ENCODE data around the gene CBX6. TPM values are rescaled to one million over a fixed set of nuclear protein-coding genes. Genes with fewer than 3 reads are reported as not detected.
"Not testable (repeated sequence)": the region's sequence is repeated elsewhere in the genome, so short reads cannot be mapped to it uniquely, and the experiment has no call there.

Gene CBX6
- total RNA-seq, 2 experiments from 2014 or later = 162 to 166 TPM

DNA sequence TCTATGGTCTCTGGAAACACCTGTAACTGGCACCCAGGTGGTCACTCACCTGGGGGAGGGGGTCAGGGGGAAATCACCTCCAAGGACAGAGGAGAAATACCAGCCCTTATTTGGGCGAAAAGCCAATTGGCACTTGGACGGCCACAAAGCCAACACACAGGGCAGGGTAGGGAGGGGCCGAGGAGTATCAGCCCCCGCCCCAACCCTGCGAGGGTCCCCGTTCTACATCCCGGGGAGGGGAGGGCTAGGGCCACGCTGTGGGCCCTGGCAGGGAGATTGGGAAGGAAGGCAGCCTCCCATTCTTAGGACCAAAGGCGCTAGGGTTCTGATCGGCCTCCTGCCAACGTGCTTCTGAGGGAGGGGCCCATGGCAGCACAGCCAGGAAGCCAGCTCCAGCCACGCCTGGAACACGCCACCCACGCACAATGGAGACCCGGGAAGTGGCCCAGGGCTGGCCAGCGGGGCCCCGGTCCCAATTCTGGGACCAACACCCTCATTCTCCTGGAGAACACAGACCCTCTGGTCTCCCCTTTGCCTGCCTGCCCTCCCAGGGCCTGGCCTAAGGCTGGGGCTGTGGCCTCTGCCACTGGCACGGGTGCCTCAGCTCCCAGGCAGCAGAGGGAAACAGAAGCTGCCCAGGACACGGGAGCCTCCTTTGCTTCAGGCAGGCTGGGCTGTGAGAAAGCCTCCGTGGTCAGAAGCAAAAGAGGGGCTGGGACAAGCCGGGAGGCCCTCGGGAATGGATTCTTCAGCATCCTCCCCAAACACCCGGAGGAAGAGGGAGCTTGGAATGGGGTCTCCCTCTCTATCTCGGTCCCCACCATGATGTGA lies 7.4 kb downstream of the CBX6 start:
- CTCF ChIA-PET = interaction anchor here (0.9 kb wide), 1 partner anchor 109 kb away, joined by 3 read pairs; no protein-coding TSS in a partner anchor
- POLR2A ChIA-PET = interaction anchor here (0.6 to 2.0 kb wide), 2 partner anchors 13 to 41 kb away, joined by 3 to 4 read pairs; no protein-coding TSS in a partner anchor

GRCh38 chr22:38863531-38864131 lies 8.4 kb downstream of the CBX6 start:
- CTCF ChIA-PET = interaction anchor here (0.9 kb wide), 1 partner anchor 110 kb away, joined by 3 read pairs; no protein-coding TSS in a partner anchor
- POLR2A ChIA-PET = interaction anchor here (0.6 to 2.0 kb wide), 2 partner anchors 12 to 1237 kb away, joined by 3 to 4 read pairs; no protein-coding TSS in a partner anchor

- CTCF ChIA-PET = no interaction called here
- POLR2A ChIA-PET = interaction anchor here (2.0 kb wide), 1 partner anchor 11 kb away, joined by 4 read pairs; no protein-coding TSS in a partner anchor
Observed at GRCh38 chr22:38862375-38863329, 9.4 kb downstream of the CBX6 start.

DNA sequence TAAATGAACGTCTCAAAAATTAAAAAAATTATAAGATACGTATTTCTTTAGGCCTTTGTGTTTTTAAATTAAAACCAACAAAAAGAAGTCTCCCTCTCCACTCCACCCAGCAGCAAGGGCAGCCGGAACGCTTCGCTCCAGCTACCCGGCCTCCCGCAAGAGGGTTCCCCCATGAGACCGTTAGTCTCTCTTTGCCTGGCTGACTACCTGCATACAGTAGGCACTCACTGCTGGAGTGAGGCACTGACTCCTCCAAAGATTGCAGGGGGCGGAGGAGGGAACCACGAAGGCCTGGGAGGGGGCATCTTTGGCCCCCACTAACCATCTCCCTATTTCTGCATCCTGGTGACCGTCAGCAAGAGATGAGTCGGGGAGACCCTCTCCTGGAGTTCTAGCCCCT lies 10.1 kb downstream of the CBX6 start:
- ChIA-PET POLR2A (interaction anchor here (0.7 kb wide), 1 partner anchor 413 kb away, joined by 3 read pairs; no protein-coding TSS in a partner anchor), CTCF (interaction anchor here (1.2 kb wide), 1 partner anchor 8 kb away, joined by 3 read pairs; no protein-coding TSS in a partner anchor)

DNA sequence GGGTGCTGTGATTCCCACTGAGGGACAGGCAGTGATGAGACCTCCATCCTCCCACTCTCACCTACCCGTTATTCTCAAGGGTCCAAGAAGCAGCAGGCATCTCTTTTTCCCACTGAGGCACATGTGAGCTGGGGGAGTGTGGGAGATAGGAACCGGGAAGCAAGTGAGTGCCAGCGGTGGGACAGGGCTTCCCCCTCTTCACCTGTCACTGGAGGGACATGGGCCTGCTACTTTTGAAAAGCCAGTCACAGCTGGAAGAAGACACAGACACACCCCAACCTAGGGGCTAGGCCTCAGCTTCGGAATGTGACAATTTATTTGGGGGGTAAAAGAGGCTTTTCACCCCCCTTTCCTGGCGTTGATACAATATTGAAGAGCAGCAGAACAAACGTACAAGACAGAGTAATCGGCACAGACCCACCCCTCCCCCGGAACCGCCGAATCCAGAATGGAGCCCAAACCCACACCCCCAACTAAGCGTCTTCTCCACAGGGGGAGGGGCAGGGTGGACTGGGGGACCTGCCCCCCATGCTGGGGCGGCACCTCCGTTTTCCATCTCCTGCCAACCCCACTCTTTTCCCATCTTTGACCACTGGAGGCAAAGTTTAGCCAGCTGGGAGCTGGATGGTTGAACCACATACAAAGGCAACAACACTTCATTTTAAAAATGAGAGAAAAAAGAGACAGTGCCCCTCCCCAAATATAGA lies 10.7 kb downstream of the CBX6 start:
- ChIA-PET POLR2A (interaction anchor here (0.7 kb wide), 1 partner anchor 414 kb away, joined by 3 read pairs; no protein-coding TSS in a partner anchor), CTCF (interaction anchor here (1.2 kb wide), 2 partner anchors 9 to 93 kb away, joined by 3 read pairs; no protein-coding TSS in a partner anchor)

DNA sequence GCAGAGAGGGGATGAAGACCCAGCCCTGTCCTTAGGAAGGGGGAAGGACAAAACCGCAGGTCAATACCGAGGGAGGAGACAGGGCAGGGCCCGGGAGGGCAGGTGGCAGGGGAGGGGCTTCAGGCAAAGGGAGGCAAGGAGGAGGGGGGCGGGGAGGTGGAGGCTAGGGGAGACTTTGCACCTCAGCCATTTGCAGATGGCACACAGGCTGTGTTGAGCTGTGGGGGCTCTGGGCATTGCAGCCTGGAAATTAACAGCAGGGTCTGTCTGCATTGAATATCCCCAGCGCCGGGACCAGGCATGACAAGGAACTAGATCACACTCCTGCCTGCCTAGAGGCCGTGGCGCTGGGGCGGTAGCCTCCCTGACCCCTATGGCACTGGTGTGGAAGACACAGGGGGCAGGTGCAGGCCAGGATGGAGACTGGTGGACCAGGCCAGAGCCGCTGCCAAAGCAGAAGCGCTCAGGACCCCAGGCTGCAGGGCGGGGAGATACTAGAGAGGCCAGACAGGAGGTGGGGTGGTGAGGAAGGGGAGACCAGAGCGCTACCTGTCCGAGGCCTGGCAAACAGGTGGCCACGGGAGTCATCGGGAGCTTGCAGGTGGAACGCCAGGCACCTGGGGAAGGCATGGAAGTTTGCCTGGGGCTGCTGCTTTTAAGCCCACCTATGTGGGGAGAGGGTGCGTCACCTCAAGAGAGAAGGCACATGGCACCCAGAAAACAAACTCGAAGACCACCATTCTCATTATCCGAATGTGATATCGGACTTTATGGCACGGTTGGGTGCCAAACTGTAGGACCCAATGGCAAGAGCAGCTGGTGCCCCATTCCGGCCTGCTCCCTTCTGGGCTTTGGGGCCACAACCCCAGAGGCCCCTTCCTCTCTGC lies 11.5 kb downstream of the CBX6 start:
- CTCF ChIA-PET = interaction anchor here (1.2 to 3.6 kb wide), 3 partner anchors 9 to 92 kb away, joined by 3 to 18 read pairs (median 3); no protein-coding TSS in a partner anchor

GRCh38 chr22:38859581-38860282 lies 12.3 kb downstream of the CBX6 start:
- ChIA-PET POLR2A (no interaction called here), CTCF (interaction anchor here (3.6 kb wide), 1 partner anchor 9 kb away, joined by 18 read pairs; no protein-coding TSS in a partner anchor)

More for the DNA sequence above, 11.5 kb downstream of the CBX6 start:
- POLR2A ChIA-PET = no interaction called here

DNA sequence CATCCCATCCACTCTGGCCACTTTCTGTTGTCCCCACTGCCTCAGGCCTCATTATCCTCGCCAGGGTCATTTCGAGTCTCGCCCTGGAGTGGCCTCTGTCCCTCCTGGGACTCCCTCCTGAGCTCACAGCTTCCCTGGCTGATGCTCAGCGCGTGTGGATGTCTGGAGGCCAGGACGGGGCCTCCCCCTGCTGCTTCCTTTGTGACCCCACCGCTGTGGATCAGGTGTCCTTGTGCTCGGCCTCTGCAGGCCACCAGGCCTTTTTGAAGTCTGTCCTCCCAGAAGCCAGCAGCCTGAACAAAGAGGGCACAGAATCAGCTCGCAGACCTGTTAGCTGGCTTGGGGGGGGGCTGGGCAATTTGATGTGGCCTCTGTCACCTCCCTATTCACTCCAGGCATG lies 13.5 kb downstream of the CBX6 start:
- POLR2A ChIA-PET = interaction anchor here (0.6 kb wide), 1 partner anchor 233 kb away, joined by 3 read pairs; no protein-coding TSS in a partner anchor

DNA sequence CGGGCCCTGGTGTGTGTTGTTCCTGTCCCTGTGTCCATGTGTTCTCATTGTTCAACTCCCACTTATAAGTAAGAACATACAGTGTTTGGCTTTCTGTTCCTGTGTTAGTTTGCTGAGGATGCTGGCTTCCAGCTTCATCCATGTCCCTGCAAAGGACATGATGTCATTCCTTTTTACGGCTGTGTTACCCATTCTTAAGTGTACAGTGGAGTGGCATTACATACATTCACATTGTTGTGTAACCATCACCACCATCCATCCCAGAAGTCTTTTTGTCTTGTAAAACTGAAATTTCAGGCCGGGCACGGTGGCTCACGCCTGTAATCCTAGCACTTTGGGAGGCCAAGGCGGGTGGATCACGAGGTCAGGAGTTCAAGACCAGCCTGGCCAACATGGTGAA lies 17.5 kb downstream of the CBX6 start:
- POLR2A ChIA-PET = not testable (repeated sequence)
- CTCF ChIA-PET = interaction anchor here (0.7 to 2.2 kb wide), 3 partner anchors 11 to 131 kb away, joined by 3 to 10 read pairs (median 4); partner anchors contain the start of gene NPTXR

More for the DNA sequence above, 13.5 kb downstream of the CBX6 start:
- CTCF ChIA-PET = interaction anchor here (1.1 to 3.6 kb wide), 4 partner anchors 11 to 125 kb away, joined by 3 to 18 read pairs (median 4); no protein-coding TSS in a partner anchor

GRCh38 chr22:38853883-38854282 lies 18.1 kb downstream of the CBX6 start:
- POLR2A ChIA-PET = interaction anchor here (0.6 kb wide), 1 partner anchor 110 kb away, joined by 5 read pairs; no protein-coding TSS in a partner anchor

DNA sequence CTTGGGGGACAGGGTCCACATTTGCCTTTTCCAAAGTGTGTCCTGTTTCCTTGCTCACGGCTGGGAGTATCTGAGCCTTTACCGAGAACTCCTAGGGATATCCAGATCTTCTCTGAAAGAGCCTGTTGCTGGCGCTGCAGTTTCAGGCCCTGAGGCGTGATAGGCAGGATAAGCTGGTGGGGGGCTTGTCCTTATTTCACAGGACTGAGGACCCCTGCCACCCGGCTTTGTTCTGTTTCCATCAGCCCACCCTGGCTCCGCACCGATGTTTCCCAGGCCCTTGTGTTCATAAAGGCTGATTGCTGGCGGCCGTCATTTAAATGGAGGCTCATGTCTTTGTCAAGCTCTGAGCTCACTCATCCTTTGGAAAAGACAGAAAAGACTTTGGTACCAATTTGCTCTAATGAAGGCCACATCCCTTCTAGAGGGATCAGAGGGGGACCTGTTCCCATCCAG lies 18.8 kb downstream of the CBX6 start:
- POLR2A ChIA-PET = interaction anchor here (0.5 kb wide), 1 partner anchor 313 kb away, joined by 7 read pairs; no protein-coding TSS in a partner anchor

More at GRCh38 chr22:38853883-38854282, 18.1 kb downstream of the CBX6 start:
- CTCF ChIA-PET = interaction anchor here (1.0 to 2.2 kb wide), 3 partner anchors 10 to 85 kb away, joined by 3 to 10 read pairs (median 4); partner anchors contain the start of gene NPTXR

DNA sequence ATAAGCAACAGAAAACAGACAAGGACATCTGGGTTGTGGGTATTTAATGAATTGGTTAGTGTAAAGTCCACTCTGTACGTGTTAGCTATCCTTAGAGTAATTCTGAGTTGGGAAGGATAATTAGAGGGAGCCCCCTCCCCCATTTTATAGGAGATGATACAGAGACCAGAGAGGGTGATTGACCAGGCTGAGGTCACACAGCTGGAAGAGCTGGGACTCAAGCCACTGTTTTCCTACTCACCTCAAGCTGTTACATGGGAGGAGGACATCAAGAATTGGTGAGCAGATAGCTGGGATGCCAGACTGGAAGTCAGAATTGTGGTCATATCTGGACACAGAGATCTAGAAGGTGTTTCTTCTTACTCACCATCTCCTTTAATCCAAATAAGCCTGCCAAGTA lies 19.5 kb downstream of the CBX6 start:
- ChIA-PET CTCF (interaction anchor here (0.6 to 2.2 kb wide), 4 partner anchors 9 to 150 kb away, joined by 3 to 10 read pairs (median 3); partner anchors contain the start of gene NPTXR), POLR2A (interaction anchor here (0.5 to 1.5 kb wide), 2 partner anchors 11 to 314 kb away, joined by 4 to 7 read pairs; no protein-coding TSS in a partner anchor)

More for the DNA sequence above, 18.8 kb downstream of the CBX6 start:
- CTCF ChIA-PET = interaction anchor here (1.7 to 2.2 kb wide), 2 partner anchors 10 to 84 kb away, joined by 3 to 10 read pairs; partner anchors contain the start of gene NPTXR

DNA sequence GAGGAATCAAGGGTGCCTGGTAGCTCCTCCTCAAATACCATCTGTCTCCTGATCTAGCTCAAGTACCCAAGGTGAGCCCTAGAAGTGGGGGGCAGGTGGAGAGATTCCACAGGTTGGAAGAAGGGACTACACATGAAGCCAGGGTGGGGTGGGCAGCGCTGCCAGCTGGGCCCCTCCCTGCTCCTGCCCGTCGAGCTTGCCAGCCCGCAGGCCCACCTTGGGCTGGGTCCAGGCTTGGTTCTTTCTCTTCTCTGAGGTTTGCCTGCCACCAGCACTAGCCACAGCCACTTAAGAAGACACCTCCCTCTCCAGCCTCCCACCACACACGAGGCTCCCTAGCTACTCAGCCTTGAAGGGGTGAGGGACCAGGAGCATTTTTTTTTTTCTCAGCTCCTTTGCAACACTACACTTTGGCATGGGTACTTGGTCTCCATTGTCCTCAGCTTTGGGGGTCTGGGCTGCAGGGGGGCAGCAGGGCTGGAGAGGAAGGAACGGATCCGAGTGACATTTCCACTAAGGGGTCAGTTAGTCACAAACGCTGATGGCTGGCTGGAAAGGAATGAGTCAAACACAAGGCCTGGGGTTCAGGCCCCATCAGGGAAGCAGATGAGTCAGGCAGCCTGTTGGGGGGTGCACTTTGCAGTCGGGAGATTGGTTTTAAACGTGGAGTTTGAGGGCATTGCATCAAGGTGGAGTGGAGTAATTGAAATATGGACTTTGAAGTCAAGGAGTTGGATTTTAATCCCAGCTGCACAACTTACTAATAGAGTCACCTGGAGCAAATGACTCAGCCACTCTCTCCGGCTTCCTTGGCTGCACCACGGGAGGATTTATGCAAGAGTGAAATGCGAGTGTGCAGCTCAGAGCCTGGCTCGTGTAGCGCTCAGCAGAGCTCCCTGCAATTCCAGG lies 20.8 kb downstream of the CBX6 start:
- ChIA-PET POLR2A (interaction anchor here (0.6 to 1.5 kb wide), 2 partner anchors 12 to 205 kb away, joined by 4 to 9 read pairs; no protein-coding TSS in a partner anchor), CTCF (no interaction called here)

DNA sequence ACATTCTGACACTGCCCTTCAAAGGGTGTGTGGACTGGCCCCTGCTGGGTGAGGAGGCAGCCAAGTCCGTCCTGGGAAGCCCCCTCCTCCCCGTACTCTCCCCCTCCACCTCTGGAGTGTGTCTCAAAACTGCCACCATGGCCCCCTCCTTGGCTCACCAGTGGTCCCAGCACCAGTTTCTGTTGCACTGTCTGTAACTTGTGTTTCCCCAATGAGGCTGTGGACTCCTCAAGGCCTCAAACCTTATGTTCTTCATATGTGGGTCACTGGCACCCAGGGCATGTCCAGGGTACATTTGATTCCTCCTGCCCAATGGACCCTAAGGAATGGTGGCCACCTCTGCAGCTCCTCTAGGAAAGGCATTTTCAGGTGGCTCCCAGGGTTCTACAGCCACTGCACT lies 21.6 kb downstream of the CBX6 start:
- ChIA-PET CTCF (no interaction called here), POLR2A (no interaction called here)

DNA sequence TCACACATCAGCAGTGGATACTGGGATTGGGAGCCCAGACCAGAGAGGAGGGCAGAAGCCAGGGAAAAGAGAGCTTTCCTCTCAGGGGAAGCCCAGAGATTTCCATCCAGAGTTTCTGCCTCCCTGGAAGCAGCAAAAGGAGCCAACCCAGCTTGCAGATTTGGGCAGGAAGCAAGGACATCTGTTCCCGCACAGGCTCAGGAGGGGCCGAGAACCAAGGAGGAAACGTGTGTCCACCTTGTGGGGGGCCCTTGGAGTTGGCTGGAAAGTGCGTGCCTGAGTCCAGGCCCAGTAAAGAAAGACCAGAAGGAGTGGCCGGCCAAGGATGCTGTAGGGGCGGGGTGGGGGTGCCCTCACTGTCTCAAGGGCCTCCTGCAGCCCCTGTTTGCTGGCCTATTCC lies 22.2 kb downstream of the CBX6 start:
- ChIA-PET POLR2A (no interaction called here), CTCF (no interaction called here)
